ENCODE results near the gene EPS8L3.

EPS8L3 gene

DNA sequence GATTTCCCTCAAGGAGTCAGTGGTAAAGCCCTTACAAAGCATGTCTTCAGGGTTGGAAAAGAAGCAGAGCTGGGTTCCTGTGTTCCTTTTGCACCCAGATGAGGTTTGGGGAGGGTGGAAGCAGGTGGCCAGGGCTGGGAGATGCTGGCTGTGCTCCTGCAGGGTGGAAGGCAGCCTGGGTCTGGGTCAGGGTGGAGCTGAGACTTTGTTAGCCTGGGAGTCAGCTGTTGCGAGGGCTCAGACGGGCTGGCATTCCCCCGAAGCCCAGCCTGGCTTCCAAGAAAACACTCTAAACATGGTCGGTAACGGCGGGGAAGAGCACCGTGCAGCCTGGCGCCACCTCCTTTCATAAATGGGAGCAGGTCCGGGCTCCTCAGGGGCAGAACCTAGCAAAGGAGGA, 43.7 kb upstream of the EPS8L3 start:
- Histone ChIP-seq H3K4me1 (ENCODE audit: control insufficient read depth in 1 of 2, insufficient read depth in 1 of 2, low read depth in 1 of 2, low read length in 1 of 2) (peaks cover 13 to 24% of the 10 kb centered on the region in 2 experiments), H3K36me3 (no peaks in the 10 kb centered on the region), H3K9me3 (no peaks in the 10 kb centered on the region), H3K27ac (no peak overlapping the region), H3K27me3 (no peaks in the 10 kb centered on the region), H3K4me3 (ENCODE audit: low read depth in 1 of 2, low read length in 1 of 2) (no peak overlapping the region)
- TF ChIP-seq CTCF (IDR thresholded peaks at IDR 0.05), result no peak

DNA sequence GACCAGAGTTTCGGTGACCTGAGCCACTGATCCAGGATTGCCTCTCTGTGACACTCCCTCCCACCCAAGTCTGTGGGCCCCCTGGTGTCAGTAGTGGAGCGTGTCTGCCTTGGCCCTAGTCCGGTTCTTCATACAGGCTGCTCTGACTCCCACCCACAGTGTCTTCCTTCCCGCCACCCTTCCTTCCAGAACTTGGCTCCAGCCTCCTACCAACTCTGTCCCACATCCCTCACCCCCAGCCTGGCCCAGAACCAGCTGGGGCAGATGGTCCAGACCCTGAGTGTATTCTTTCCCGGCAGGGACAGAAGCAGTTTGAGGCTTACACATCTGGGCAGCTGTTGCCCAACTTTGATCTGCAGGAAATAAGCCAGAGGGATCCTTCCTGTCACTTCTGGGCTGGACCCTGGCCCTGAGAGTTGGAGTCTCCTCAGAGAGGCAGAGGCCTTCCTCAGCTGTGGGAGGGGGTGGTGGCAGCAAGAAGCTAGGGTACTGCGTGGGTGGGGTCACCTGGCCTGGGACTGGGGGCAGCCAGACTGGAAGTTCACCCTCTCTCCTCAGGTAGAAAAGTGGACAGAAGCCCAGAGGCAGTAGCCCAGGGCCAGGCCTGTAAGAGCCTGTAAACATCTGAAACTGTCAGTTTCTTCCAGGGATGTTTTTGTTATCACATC, 43.1 kb upstream of the EPS8L3 start:
- Histone ChIP-seq H3K4me1 (ENCODE audit: control insufficient read depth in 1 of 2, insufficient read depth in 1 of 2, low read depth in 1 of 2, low read length in 1 of 2) (peaks cover 9 to 19% of the 10 kb centered on the region in 2 experiments), H3K9me3 (no peaks in the 10 kb centered on the region), H3K36me3 (no peaks in the 10 kb centered on the region), H3K4me3 (ENCODE audit: low read depth in 1 of 2, low read length in 1 of 2) (no peak overlapping the region), H3K27me3 (no peaks in the 10 kb centered on the region), H3K27ac (no peak overlapping the region)
- TF ChIP-seq CTCF (IDR thresholded peaks at IDR 0.05), result no peak

GRCh38 chr1:109805486-109806165, 41.9 kb upstream of the EPS8L3 start:
- Histone ChIP-seq H3K36me3 (no peaks in the 10 kb centered on the region), H3K9me3 (no peaks in the 10 kb centered on the region), H3K4me1 (ENCODE audit: control insufficient read depth in 1 of 2, insufficient read depth in 1 of 2, low read depth in 1 of 2, low read length in 1 of 2) (peaks cover 9 to 18% of the 10 kb centered on the region in 2 experiments), H3K27ac (no peak overlapping the region), H3K4me3 (ENCODE audit: low read depth in 1 of 2, low read length in 1 of 2) (no peak overlapping the region), H3K27me3 (no peaks in the 10 kb centered on the region)
- TF ChIP-seq CTCF (IDR thresholded peaks at IDR 0.05), result no peak

DNA sequence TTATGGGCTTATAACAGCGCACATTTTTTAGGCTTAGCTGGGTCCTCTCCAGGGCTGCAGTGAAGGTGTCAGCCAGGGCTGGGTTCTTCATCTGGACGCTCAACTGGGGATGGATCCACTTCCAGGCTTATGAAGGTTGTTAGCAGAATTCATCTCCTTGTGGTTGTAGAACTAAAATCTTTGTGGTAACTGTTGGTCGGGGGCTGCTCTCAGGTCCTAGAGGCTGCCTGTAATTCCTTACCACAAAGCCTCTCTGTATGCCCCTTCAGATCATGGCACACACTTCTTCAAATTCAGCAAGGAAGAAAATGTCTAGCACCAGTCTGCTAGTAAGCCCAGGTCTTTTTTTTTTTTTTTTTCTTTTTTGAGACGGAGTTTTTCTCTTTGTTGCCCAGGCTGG, 40.9 kb upstream of the EPS8L3 start:
- no peak overlapping the region for H3K4me3 ChIP-seq (ENCODE audit: low read depth in 1 of 2, low read length in 1 of 2)

GRCh38 chr1:109803901-109804331, 40.2 kb upstream of the EPS8L3 start:
- TF ChIP-seq CTCF (IDR thresholded peaks at IDR 0.05), result no peak
- no peaks in the 10 kb centered on the region for H3K36me3 ChIP-seq
- no peak overlapping the region for H3K27ac ChIP-seq
- no peak overlapping the region for H3K4me3 ChIP-seq (ENCODE audit: low read depth in 1 of 2, low read length in 1 of 2)
- no peaks in the 10 kb centered on the region for H3K9me3 ChIP-seq
- peaks cover 9 to 18% of the 10 kb centered on the region in 2 experiments for H3K4me1 ChIP-seq (ENCODE audit: control insufficient read depth in 1 of 2, insufficient read depth in 1 of 2, low read depth in 1 of 2, low read length in 1 of 2)
- H3K27me3 ChIP-seq, result no peaks in the 10 kb centered on the region

More for the DNA sequence above, 40.9 kb upstream of the EPS8L3 start:
- Histone ChIP-seq H3K27me3 (no peaks in the 10 kb centered on the region), H3K9me3 (no peaks in the 10 kb centered on the region), H3K27ac (no peak overlapping the region), H3K36me3 (no peaks in the 10 kb centered on the region), H3K4me1 (ENCODE audit: control insufficient read depth in 1 of 2, insufficient read depth in 1 of 2, low read depth in 1 of 2, low read length in 1 of 2) (peaks cover 9 to 18% of the 10 kb centered on the region in 2 experiments)
- TF ChIP-seq CTCF (IDR thresholded peaks at IDR 0.05), result no peak
